Rectal smooth muscle tissue (tissue), 1 donor: ENCODE data around the gene MUC20.

ENCODE experiments used
- H3K27ac ChIP-seq: one replicate; pipeline ENCODE4 v1.7.0; 2013; ENCODE audit warnings: low read depth, low read length, inconsistent platforms
- H3K27me3 ChIP-seq: one replicate; pipeline ENCODE4 v1.7.0; 2013; ENCODE audit warnings: low read length; ENCODE audit not compliant: control insufficient read depth, insufficient read depth
- H3K36me3 ChIP-seq: one replicate; pipeline ENCODE4 v1.7.0; 2013; ENCODE audit warnings: low read length; ENCODE audit not compliant: control insufficient read depth, insufficient read depth
- H3K4me1 ChIP-seq: one replicate; pipeline ENCODE4 v1.7.0; 2013; ENCODE audit warnings: low read length; ENCODE audit not compliant: control insufficient read depth, insufficient read depth
- H3K4me3 ChIP-seq: one replicate; pipeline ENCODE4 v1.7.0; 2013; ENCODE audit warnings: low read length
- H3K9ac ChIP-seq: one replicate; pipeline ENCODE4 v1.7.0; 2013; ENCODE audit warnings: low read length

MUC20 gene

GRCh38 chr3:195761123-195761566, 40.4 kb downstream of the MUC20 start:
- Histone ChIP-seq H3K4me1 (peaks cover 10% of the 10 kb centered on the region), H3K27me3 (no peaks in the 10 kb centered on the region), H3K9ac (no peak overlapping the region), H3K4me3 (no peak overlapping the region), H3K36me3 (no peaks in the 10 kb centered on the region), H3K27ac (peak overlapping the region; percentile 40)

GRCh38 chr3:195761567-195762248, 40.9 kb downstream of the MUC20 start:
- Histone ChIP-seq H3K4me3 (no peak overlapping the region), H3K27ac (no peak overlapping the region), H3K36me3 (no peaks in the 10 kb centered on the region), H3K9ac (no peak overlapping the region), H3K4me1 (peaks cover 10% of the 10 kb centered on the region), H3K27me3 (no peaks in the 10 kb centered on the region)

GRCh38 chr3:195762249-195762585, 41.4 kb downstream of the MUC20 start:
- no peaks in the 10 kb centered on the region for H3K27me3 ChIP-seq
- H3K36me3 ChIP-seq: no peaks in the 10 kb centered on the region
- H3K27ac ChIP-seq: no peak overlapping the region
- no peak overlapping the region for H3K4me3 ChIP-seq
- H3K4me1 ChIP-seq: peaks cover 10% of the 10 kb centered on the region
- no peak overlapping the region for H3K9ac ChIP-seq

GRCh38 chr3:195762611-195763010, 41.8 kb downstream of the MUC20 start:
- H3K4me3 ChIP-seq: no peak overlapping the region
- peaks cover 10% of the 10 kb centered on the region for H3K4me1 ChIP-seq
- no peak overlapping the region for H3K27ac ChIP-seq
- H3K27me3 ChIP-seq: no peaks in the 10 kb centered on the region
- no peak overlapping the region for H3K9ac ChIP-seq
- H3K36me3 ChIP-seq: no peaks in the 10 kb centered on the region

- no peaks in the 10 kb centered on the region for H3K27me3 ChIP-seq
- no peak overlapping the region for H3K27ac ChIP-seq
- no peak overlapping the region for H3K4me3 ChIP-seq
- no peaks in the 10 kb centered on the region for H3K36me3 ChIP-seq
- peaks cover 10% of the 10 kb centered on the region for H3K4me1 ChIP-seq
- H3K9ac ChIP-seq: no peak overlapping the region
These were observed 42.5 kb downstream of the MUC20 start for GRCh38 chr3:195763076-195763830.

GRCh38 chr3:195763843-195764825, 43.4 kb downstream of the MUC20 start:
- no peaks in the 10 kb centered on the region for H3K27me3 ChIP-seq

GRCh38 chr3:195764961-195765706, 44.4 kb downstream of the MUC20 start:
- Histone ChIP-seq H3K4me3 (no peak overlapping the region), H3K9ac (no peak overlapping the region), H3K27ac (no peak overlapping the region), H3K4me1 (peaks cover 7% of the 10 kb centered on the region), H3K36me3 (peaks cover 3% of the 10 kb centered on the region), H3K27me3 (no peaks in the 10 kb centered on the region)

More at GRCh38 chr3:195763843-195764825, 43.4 kb downstream of the MUC20 start:
- H3K4me1 ChIP-seq: peaks cover 10% of the 10 kb centered on the region
- no peak overlapping the region for H3K9ac ChIP-seq
- H3K27ac ChIP-seq: no peak overlapping the region
- H3K36me3 ChIP-seq: peaks cover 3% of the 10 kb centered on the region
- H3K4me3 ChIP-seq: no peak overlapping the region

- H3K27me3 ChIP-seq: no peaks in the 10 kb centered on the region
- no peak overlapping the region for H3K9ac ChIP-seq
- H3K4me1 ChIP-seq: no peaks in the 10 kb centered on the region
- H3K27ac ChIP-seq: no peak overlapping the region
- no peak overlapping the region for H3K4me3 ChIP-seq
- peaks cover 3% of the 10 kb centered on the region for H3K36me3 ChIP-seq
These were observed 45.9 kb downstream of the MUC20 start for GRCh38 chr3:195766671-195767070.

GRCh38 chr3:195767792-195768191, 47.0 kb downstream of the MUC20 start:
- no peaks in the 10 kb centered on the region for H3K4me1 ChIP-seq
- H3K4me3 ChIP-seq: no peak overlapping the region
- H3K9ac ChIP-seq: no peak overlapping the region
- no peak overlapping the region for H3K27ac ChIP-seq
- H3K36me3 ChIP-seq: peaks cover 3% of the 10 kb centered on the region
- no peaks in the 10 kb centered on the region for H3K27me3 ChIP-seq

GRCh38 chr3:195768414-195768813, 47.6 kb downstream of the MUC20 start:
- H3K4me1 ChIP-seq: no peaks in the 10 kb centered on the region
- H3K36me3 ChIP-seq: peaks cover 3% of the 10 kb centered on the region
- no peak overlapping the region for H3K4me3 ChIP-seq
- H3K27me3 ChIP-seq: no peaks in the 10 kb centered on the region
- H3K9ac ChIP-seq: no peak overlapping the region
- H3K27ac ChIP-seq: no peak overlapping the region

GRCh38 chr3:195768831-195769303, 48.1 kb downstream of the MUC20 start:
- Histone ChIP-seq H3K4me3 (no peak overlapping the region), H3K36me3 (peaks cover 3% of the 10 kb centered on the region), H3K4me1 (no peaks in the 10 kb centered on the region), H3K27ac (no peak overlapping the region), H3K9ac (no peak overlapping the region), H3K27me3 (no peaks in the 10 kb centered on the region)
